H9 (cell line): ENCODE measurements around the gene SCIN. TPM values are rescaled to one million over a fixed set of nuclear protein-coding genes. Genes with fewer than 3 reads are reported as not detected.
A peak's percentile ranks its signal among the peaks of the same experiment; 100 is the strongest.
"Not testable (repeated sequence)": the region's sequence is repeated elsewhere in the genome, so short reads cannot be mapped to it uniquely, and the experiment has no call there.

Source experiments
- DNase-seq: peaks from one replicate; pipeline ENCODE4 v3.0.0-alpha.2; 2017
- H2AFZ ChIP-seq: one replicate; pipeline ENCODE4 v1.6.1; 2013; ENCODE audit warnings: mild to moderate bottlenecking, low read length, control low read depth, moderate library complexity
- H2AK5ac ChIP-seq: 2 replicates; pipeline ENCODE4 v1.6.1; 2013; ENCODE audit warnings: low read length, control low read depth, mixed read lengths; ENCODE audit not compliant: insufficient read length
- H2BK120ac ChIP-seq: one replicate; pipeline ENCODE4 v1.6.1; 2013; ENCODE audit warnings: low read depth, mild to moderate bottlenecking, low read length, control low read depth, inconsistent platforms; ENCODE audit not compliant: poor library complexity, severe bottlenecking
- H2BK12ac ChIP-seq: 2 replicates; pipeline ENCODE4 v1.6.1; 2013; ENCODE audit warnings: low read length, control low read depth, mixed read lengths, low read depth; ENCODE audit not compliant: insufficient read length
- H2BK15ac ChIP-seq: 2 replicates; pipeline ENCODE4 v1.6.1; 2013; ENCODE audit warnings: low read depth, low read length, control low read depth
- H2BK20ac ChIP-seq: one replicate; pipeline ENCODE4 v1.6.1; 2013; ENCODE audit warnings: low read depth, mild to moderate bottlenecking, low read length, control low read depth, inconsistent platforms; ENCODE audit not compliant: poor library complexity, severe bottlenecking
- H2BK5ac ChIP-seq: 2 replicates; pipeline ENCODE4 v1.6.1; 2013; ENCODE audit warnings: low read length, control low read depth, mixed read lengths; ENCODE audit not compliant: insufficient read length
- H3K14ac ChIP-seq: 2 replicates; pipeline ENCODE4 v1.6.1; 2013; ENCODE audit warnings: low read length, control low read depth; ENCODE audit not compliant: insufficient read depth
- H3K18ac ChIP-seq: 2 replicates; pipeline ENCODE4 v1.6.1; 2013; ENCODE audit warnings: low read depth, mild to moderate bottlenecking, mixed read lengths, low read length, control low read depth; ENCODE audit not compliant: insufficient read length
- H3K23ac ChIP-seq: 2 replicates; pipeline ENCODE4 v1.6.1; 2013; ENCODE audit warnings: low read length, control low read depth, mixed read lengths, low read depth; ENCODE audit not compliant: insufficient read length
- H3K23me2 ChIP-seq: 2 replicates; pipeline ENCODE4 v1.6.1; 2013; ENCODE audit warnings: low read depth, mild to moderate bottlenecking, mixed read lengths, low read length, control low read depth; ENCODE audit not compliant: insufficient read length, poor library complexity, severe bottlenecking
- H3K27ac ChIP-seq: 2 replicates; pipeline ENCODE4 v1.5.1; 2013; ENCODE audit warnings: low read length, control low read depth, mixed read lengths, low read depth; ENCODE audit not compliant: insufficient read length
- H3K27me3 ChIP-seq: 2 replicates; pipeline ENCODE4 v1.6.1; 2013; ENCODE audit warnings: low read length, control low read depth, inconsistent platforms; ENCODE audit not compliant: insufficient read depth
- H3K4ac ChIP-seq: 2 replicates; pipeline ENCODE4 v1.6.1; 2013; ENCODE audit warnings: low read depth, mild to moderate bottlenecking, control low read depth, inconsistent platforms, low read length, moderate library complexity
- H3K4me1 ChIP-seq: 2 replicates; pipeline ENCODE4 v1.6.1; 2013; ENCODE audit warnings: low read length, control low read depth, inconsistent platforms; ENCODE audit not compliant: insufficient read depth
- H3K4me2 ChIP-seq: 2 replicates; pipeline ENCODE4 v1.6.1; 2013; ENCODE audit warnings: low read length, control low read depth, mixed read lengths; ENCODE audit not compliant: insufficient read length, insufficient read depth
- H3K56ac ChIP-seq: 2 replicates; pipeline ENCODE4 v1.6.1; 2013; ENCODE audit warnings: low read depth, mild to moderate bottlenecking, mixed read lengths, low read length, control low read depth; ENCODE audit not compliant: insufficient read length
- H3K79me1 ChIP-seq: 2 replicates; pipeline ENCODE4 v1.6.1; 2013; ENCODE audit warnings: low read depth, mild to moderate bottlenecking, moderate library complexity, low read length, control low read depth, inconsistent platforms; ENCODE audit not compliant: insufficient read depth, poor library complexity, severe bottlenecking
- H3K79me2 ChIP-seq: 2 replicates; pipeline ENCODE4 v1.6.1; 2013; ENCODE audit warnings: low read length, control low read depth, inconsistent platforms; ENCODE audit not compliant: insufficient read depth
- H3K9ac ChIP-seq: 2 replicates; pipeline ENCODE4 v1.6.1; 2013; ENCODE audit warnings: low read length, control low read depth, mixed read lengths; ENCODE audit not compliant: insufficient read length; ENCODE audit errors: extremely low read depth
- H3K9me3 ChIP-seq: one replicate; pipeline ENCODE4 v1.6.1; 2013; ENCODE audit warnings: low read depth, low read length, inconsistent platforms; ENCODE audit not compliant: control insufficient read depth
- H3T11ph ChIP-seq: one replicate; pipeline ENCODE4 v1.6.1; 2013; ENCODE audit warnings: mild to moderate bottlenecking, low read length, control low read depth, inconsistent platforms
- H4K20me1 ChIP-seq: one replicate; pipeline ENCODE4 v1.6.1; 2013; ENCODE audit not compliant: control insufficient read depth, insufficient read length, insufficient read depth
- H4K5ac ChIP-seq: 2 replicates; pipeline ENCODE4 v1.6.1; 2013; ENCODE audit warnings: low read depth, mild to moderate bottlenecking, mixed read lengths, low read length, control low read depth; ENCODE audit not compliant: insufficient read length
- H4K8ac ChIP-seq: replicated peaks from 2 replicates; pipeline ENCODE4 v1.6.1; 2013; ENCODE audit warnings: low read length, control low read depth, mixed read lengths, low read depth; ENCODE audit not compliant: insufficient read length
- H4K91ac ChIP-seq: 2 replicates; pipeline ENCODE4 v1.6.1; 2013; ENCODE audit warnings: low read depth, mild to moderate bottlenecking, moderate library complexity, mixed read lengths, low read length, control low read depth; ENCODE audit not compliant: insufficient read length
- H3K27ac Mint-ChIP-seq, 3 experiments: 2 replicates in 2 of 3; 3 replicates in 1 of 3; pipeline ENCODE4 v1.8.0; 2020 to 2021; ENCODE audit warnings: mixed read lengths in 3 of 3, mild to moderate bottlenecking in 1 of 3, moderate library complexity in 1 of 3
- H3K27me3 Mint-ChIP-seq: 2 replicates; pipeline ENCODE4 v1.8.0; 2021; ENCODE audit warnings: low read depth, mild to moderate bottlenecking, moderate library complexity, mixed read lengths
- H3K36me3 Mint-ChIP-seq, 3 experiments: 2 replicates in 2 of 3; 3 replicates in 1 of 3; pipeline ENCODE4 v1.8.0; 2020 to 2021; ENCODE audit warnings: low read depth in 3 of 3, mixed read lengths in 3 of 3; ENCODE audit not compliant: insufficient read depth in 1 of 3
- H3K4me1 Mint-ChIP-seq, 2 experiments: 2 replicates each; pipeline ENCODE4 v1.8.0; 2020; ENCODE audit warnings: mixed read lengths in 2 of 2
- H3K4me3 Mint-ChIP-seq, 2 experiments: 2 replicates in 1 of 2; 3 replicates in 1 of 2; pipeline ENCODE4 v1.8.0; 2020 to 2021; ENCODE audit warnings: mild to moderate bottlenecking in 2 of 2, mixed read lengths in 2 of 2, moderate library complexity in 1 of 2
- H3K9me3 Mint-ChIP-seq, 2 experiments: 2 replicates in 1 of 2; 3 replicates in 1 of 2; pipeline ENCODE4 v1.8.0; 2020; ENCODE audit warnings: mild to moderate bottlenecking in 2 of 2, mixed read lengths in 2 of 2, moderate library complexity in 1 of 2
- WGBS: extraction: QIAGEN DNeasy Blood & Tissue Kit; methylation state at CpG from one replicate; pipeline ENCODE4 v1.1.7; 2013; ENCODE audit warnings: missing lambda C conversion rate, low lambda C conversion rate, mixed read lengths; ENCODE audit not compliant: insufficient read length; ENCODE audit errors: extremely low coverage; 5-methylcytosine and 5-hydroxymethylcytosine counted together
- total RNA-seq: library from RNA; stranded (reverse); gene quantifications from 2 replicates; pipeline ENCODE4 v1.2.1, GENCODE V29; 2021
- TF ChIP-seq, protein P1 (sequence below): fragments of 200-600 bp; sonication (generic); conservative IDR thresholded peaks from 3 replicates; pipeline ENCODE4 v1.8.0; 2021; ENCODE audit warnings: antibody characterized with exemption, mild to moderate bottlenecking

Gene SCIN
- total RNA-seq, 1 experiment from 2014 or later, result 0.44 TPM

GRCh38 chr7:12524794-12525386, 45.6 kb upstream of the SCIN start:
- H3K9me3 Mint-ChIP-seq, result no peaks in the 10 kb centered on the region
- Histone ChIP-seq H4K20me1 (no peaks in the 10 kb centered on the region), H3K18ac (no peak overlapping the region), H2BK15ac (no peak overlapping the region), H2AK5ac (no peak overlapping the region), H4K5ac (no peak overlapping the region), H3K79me1 (no peaks in the 10 kb centered on the region), H2BK12ac (no peak overlapping the region), H2BK5ac (no peak overlapping the region), H3K27me3 (no peaks in the 10 kb centered on the region), H3K56ac (no peak overlapping the region), H3K14ac (no peak overlapping the region), H3K9me3 (no peaks in the 10 kb centered on the region), H3K9ac (no peak overlapping the region), H3K4me2 (no peak overlapping the region), H2BK20ac (no peak overlapping the region), H3K4me1 (peaks cover 2% of the 10 kb centered on the region; the same call in 1 of the 2 replicates), H4K8ac (no peak overlapping the region), H3K23me2 (no peaks in the 10 kb centered on the region), H2AFZ (no peak overlapping the region), H3K27ac (no peak overlapping the region), H3K79me2 (no peaks in the 10 kb centered on the region), H3K23ac (no peak overlapping the region), H2BK120ac (no peak overlapping the region), H3K4ac (no peak overlapping the region), H3T11ph (no peak overlapping the region), H4K91ac (no peak overlapping the region)
- H3K27me3 Mint-ChIP-seq, result no peaks in the 10 kb centered on the region; the same call in 1 of the 2 replicates
- no peak overlapping the region for H3K27ac Mint-ChIP-seq
- TF ChIP-seq, protein P1, sequence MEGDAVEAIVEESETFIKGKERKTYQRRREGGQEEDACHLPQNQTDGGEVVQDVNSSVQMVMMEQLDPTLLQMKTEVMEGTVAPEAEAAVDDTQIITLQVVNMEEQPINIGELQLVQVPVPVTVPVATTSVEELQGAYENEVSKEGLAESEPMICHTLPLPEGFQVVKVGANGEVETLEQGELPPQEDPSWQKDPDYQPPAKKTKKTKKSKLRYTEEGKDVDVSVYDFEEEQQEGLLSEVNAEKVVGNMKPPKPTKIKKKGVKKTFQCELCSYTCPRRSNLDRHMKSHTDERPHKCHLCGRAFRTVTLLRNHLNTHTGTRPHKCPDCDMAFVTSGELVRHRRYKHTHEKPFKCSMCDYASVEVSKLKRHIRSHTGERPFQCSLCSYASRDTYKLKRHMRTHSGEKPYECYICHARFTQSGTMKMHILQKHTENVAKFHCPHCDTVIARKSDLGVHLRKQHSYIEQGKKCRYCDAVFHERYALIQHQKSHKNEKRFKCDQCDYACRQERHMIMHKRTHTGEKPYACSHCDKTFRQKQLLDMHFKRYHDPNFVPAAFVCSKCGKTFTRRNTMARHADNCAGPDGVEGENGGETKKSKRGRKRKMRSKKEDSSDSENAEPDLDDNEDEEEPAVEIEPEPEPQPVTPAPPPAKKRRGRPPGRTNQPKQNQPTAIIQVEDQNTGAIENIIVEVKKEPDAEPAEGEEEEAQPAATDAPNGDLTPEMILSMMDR, result peak; percentile 82
- H3K36me3 Mint-ChIP-seq, result no peaks in the 10 kb centered on the region
- no peak for DNase-seq
- H3K4me1 Mint-ChIP-seq, result peaks cover 6 to 7% of the 10 kb centered on the region in 2 experiments
- no CpG with 5 or more reads among the region's 5 CpGs for WGBS
- no peak overlapping the region for H3K4me3 Mint-ChIP-seq

DNA sequence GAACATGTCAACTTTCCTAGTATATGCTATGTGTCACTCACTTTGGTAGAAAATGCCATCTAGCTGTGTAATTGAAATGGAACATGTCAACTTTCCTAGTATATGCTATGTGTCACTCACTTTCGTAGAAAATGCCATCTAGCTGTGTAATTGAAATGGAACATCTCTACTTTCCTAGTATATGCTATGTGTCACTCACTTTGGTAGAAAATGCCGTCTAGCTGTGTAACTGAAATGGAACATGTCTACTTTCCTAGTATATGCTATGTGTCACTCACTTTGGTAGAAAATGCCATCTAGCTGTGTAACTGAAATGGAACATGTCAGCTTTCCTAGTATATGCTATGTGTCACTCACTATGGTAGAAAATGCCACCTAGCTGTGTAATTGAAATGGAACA, 43.8 kb upstream of the SCIN start:
- not testable (repeated sequence) for H3K4me3 Mint-ChIP-seq, H2AK5ac ChIP-seq

More for the DNA sequence above, 43.8 kb upstream of the SCIN start:
- H3T11ph ChIP-seq, DNase-seq, H4K20me1 ChIP-seq, H4K8ac ChIP-seq, H4K91ac ChIP-seq, H3K27ac ChIP-seq, H3K79me2 ChIP-seq, H3K27ac Mint-ChIP-seq, H3K14ac ChIP-seq, H2BK20ac ChIP-seq, H3K9me3 Mint-ChIP-seq, H3K56ac ChIP-seq, H3K9me3 ChIP-seq, H3K36me3 Mint-ChIP-seq, H3K4me2 ChIP-seq, H2BK15ac ChIP-seq, H3K4me1 ChIP-seq, H3K23me2 ChIP-seq, H3K27me3 ChIP-seq, H3K9ac ChIP-seq, H3K23ac ChIP-seq, H2BK120ac ChIP-seq, H2BK5ac ChIP-seq, H2AFZ ChIP-seq, H3K18ac ChIP-seq, H3K79me1 ChIP-seq, H4K5ac ChIP-seq, H3K27me3 Mint-ChIP-seq, H2BK12ac ChIP-seq, H3K4ac ChIP-seq: not testable (repeated sequence)
- WGBS, result no CpG with 5 or more reads among the region's 2 CpGs
- H3K4me1 Mint-ChIP-seq, result peaks cover 16 to 20% of the 10 kb centered on the region in 2 experiments
